Measurements from ENCODE around the gene TRAF2. TPM values are rescaled to one million over a fixed set of nuclear protein-coding genes. Genes with fewer than 3 reads are reported as not detected.

TRAF2 gene
- total and polyA plus RNA-seq, 2 of the 8 experiments (the other 6 are each of a cell fraction or from before 2014, with no cell fraction given) = 26.9 to 50.2 TPM

- TF ChIP-seq SAP30 (IDR thresholded peaks at IDR 0.05; ENCODE audit: insufficient read depth, insufficient replicate concordance, low read length) = no peak
- no peak for TF ChIP-seq RNF2 (IDR thresholded peaks at IDR 0.05; ENCODE audit: borderline replicate concordance, low read depth, low read length, missing control alignments, poor library complexity, severe bottlenecking)
- TF ChIP-seq MAX (IDR thresholded peaks at IDR 0.05) = no peak
- no peak for TF ChIP-seq SP2 (IDR thresholded peaks at IDR 0.05; ENCODE audit: low read length)
- TF ChIP-seq GTF2F1 (IDR thresholded peaks at IDR 0.05; ENCODE audit: borderline replicate concordance, low read depth, low read length) = no peak
- no peak for TF ChIP-seq GABPA (IDR thresholded peaks at IDR 0.05; ENCODE audit: borderline replicate concordance, insufficient read depth, low read length)
- TF ChIP-seq TEAD4 (IDR thresholded peaks at IDR 0.05; ENCODE audit: low read depth, low read length) = no peak
- TF ChIP-seq CBX8 (IDR thresholded peaks at IDR 0.05; ENCODE audit: borderline replicate concordance, low read depth, low read length) = no peak
Observed at GRCh38 chr9:136844761-136845464, 41.4 kb upstream of the TRAF2 start (continued).

Data from H1 (cell line).